GM10266 (cell line): ENCODE data around the gene SLC25A13.

ENCODE experiments used
- DNase-seq: peaks from one replicate; pipeline ENCODE4 v3.0.0; 2012; ENCODE audit errors: extremely low spot score
- CTCF ChIP-seq: IDR thresholded peaks from 2 replicates; pipeline ENCODE4 v1.5.1; 2012; ENCODE audit warnings: mild to moderate bottlenecking, low read depth; ENCODE audit not compliant: control insufficient read depth, insufficient read depth; ENCODE audit errors: missing control alignments

SLC25A13 gene

GRCh38 chr7:96088579-96088978 is 233.3 kb downstream of the SLC25A13 start:
- TF ChIP-seq CTCF = no peak
- no peak for DNase-seq

GRCh38 chr7:96085953-96086352 is 235.9 kb downstream of the SLC25A13 start:
- TF ChIP-seq CTCF = no peak
- DNase-seq = no peak

- TF ChIP-seq CTCF = no peak
- no peak for DNase-seq
Measured at GRCh38 chr7:96084881-96085553, 236.9 kb downstream of the SLC25A13 start.

- TF ChIP-seq CTCF = no peak
- no peak for DNase-seq
Measured at GRCh38 chr7:96080027-96080426, 241.9 kb downstream of the SLC25A13 start.

GRCh38 chr7:96076350-96076707 is 245.6 kb downstream of the SLC25A13 start:
- no peak for TF ChIP-seq CTCF
- DNase-seq = peak; percentile 6

GRCh38 chr7:96075510-96076349 is 246.2 kb downstream of the SLC25A13 start:
- peak; percentile 61 for DNase-seq
- peak; percentile 89 for TF ChIP-seq CTCF

- no peak for DNase-seq
- no peak for TF ChIP-seq CTCF
Measured at GRCh38 chr7:96074871-96075270, 247.0 kb downstream of the SLC25A13 start.
